H1 (cell line): ENCODE data around the gene SEC16A. TPM values are rescaled to one million over a fixed set of nuclear protein-coding genes. Genes with fewer than 3 reads are reported as not detected.

Experiments used
- ATF2 ChIP-seq: IDR thresholded peaks from 2 replicates; pipeline ENCODE4 v1.6.1; 2012; ENCODE audit warnings: low read length, inconsistent platforms
- GABPA ChIP-seq: IDR thresholded peaks from 2 replicates; pipeline ENCODE4 v1.6.1; 2011; ENCODE audit warnings: mild to moderate bottlenecking, low read length, moderate library complexity, borderline replicate concordance; ENCODE audit not compliant: insufficient read depth
- NRF1 ChIP-seq: IDR thresholded peaks from 2 replicates; pipeline ENCODE4 v1.6.1; 2011; ENCODE audit warnings: mild to moderate bottlenecking, low read depth, low read length, improper control_type of control experiment
- POLR2AphosphoS5 ChIP-seq: IDR thresholded peaks from 2 replicates; pipeline ENCODE4 v1.6.1; 2011; ENCODE audit warnings: low read depth, low read length
- POU5F1 ChIP-seq: IDR thresholded peaks from 2 replicates; pipeline ENCODE4 v1.6.1; 2011; ENCODE audit warnings: low read depth, mild to moderate bottlenecking, low read length, moderate library complexity
- TBP ChIP-seq: IDR thresholded peaks from 2 replicates; pipeline ENCODE4 v1.6.1; 2011; ENCODE audit warnings: low read depth, low read length, improper control_type of control experiment
- polyA plus RNA-seq, 7 experiments: library from polyadenylated mRNA; depleted of rRNA in 3 of 7; stranded (reverse) in 5 of 7; unstranded in 2 of 7; fragments of >200 nt in 5 of 7; fragments of 200-250 nt in 2 of 7; gene quantifications; 1 replicate in 5 of 7; 2 replicates in 1 of 7; 4 replicates in 1 of 7; pipeline versions ENCODE4 v1.2.1 to v1.2.3, GENCODE V29; 2011 to 2013; ENCODE audit warnings: missing spikeins in 2 of 7, mixed read lengths in 2 of 7
- total RNA-seq: library from RNA; stranded (reverse); fragmentation: NEBNext Ultra II Directional; extraction: Animal tissue kit (Norgen Biotek cat#: 25700); gene quantifications from 2 replicates; pipeline ENCODE4 v1.2.1, GENCODE V29; 2021

The SEC16A gene
- total and polyA plus RNA-seq, 2 of the 8 experiments (the other 6 are each of a cell fraction or from before 2014, with no cell fraction given), result 21.6 to 49.0 TPM

GRCh38 chr9:136442265-136442664 lies 40.6 kb downstream of the SEC16A start (continued):
- TF ChIP-seq ATF2, result no peak
- TF ChIP-seq POU5F1, result no peak
- TF ChIP-seq GABPA, result no peak
- TF ChIP-seq NRF1, result no peak
- TF ChIP-seq TBP, result no peak
- no peak for TF ChIP-seq POLR2AphosphoS5
- TF ChIP-seq, all 59 proteins: peak for 0
